Skin of body (tissue), 2 donors: Measurements from ENCODE around the gene ANGEL1. TPM values are rescaled to one million over a fixed set of nuclear protein-coding genes. Genes with fewer than 3 reads are reported as not detected.
A peak's percentile ranks its signal among the peaks of the same experiment; 100 is the strongest.

Source experiments
- DNase-seq: peaks from one replicate; lab custom pipeline; 2025; lab: John Stamatoyannopoulos, UW
- total RNA-seq: library from RNA; depleted of rRNA; stranded (reverse); fragments of >200 nt; gene quantifications from one replicate; pipeline ENCODE4 v1.2.3, GENCODE V29; 2014

ANGEL1 gene
- total RNA-seq, 1 donor from 2014 or later, result 10.3 TPM

- peak; percentile 70 for DNase-seq
Measured at GRCh38 chr14:76814726-76815645, 2.3 kb upstream of the ANGEL1 start.

GRCh38 chr14:76812093-76812421 lies 625 bp downstream of the ANGEL1 start:
- DNase-seq, result no peak

GRCh38 chr14:76811561-76811960 lies 1.1 kb downstream of the ANGEL1 start:
- DNase-seq, result no peak

GRCh38 chr14:76810953-76811400 lies 1.7 kb downstream of the ANGEL1 start:
- DNase-seq, result peak; percentile 17

GRCh38 chr14:76810525-76810924 lies 2.2 kb downstream of the ANGEL1 start:
- DNase-seq, result no peak

- DNase-seq, result no peak
Measured at GRCh38 chr14:76808990-76809389, 3.7 kb downstream of the ANGEL1 start.

GRCh38 chr14:76808011-76808410 lies 4.7 kb downstream of the ANGEL1 start:
- no peak for DNase-seq

- no peak for DNase-seq
Measured at GRCh38 chr14:76806446-76806845, 6.2 kb downstream of the ANGEL1 start.

GRCh38 chr14:76793956-76794355 lies 18.7 kb downstream of the ANGEL1 start:
- DNase-seq, result no peak

GRCh38 chr14:76793324-76793723 lies 19.4 kb downstream of the ANGEL1 start:
- DNase-seq, result no peak

- no peak for DNase-seq
Measured at GRCh38 chr14:76792422-76792821, 20.3 kb downstream of the ANGEL1 start.

GRCh38 chr14:76786601-76787000 lies 26.1 kb downstream of the ANGEL1 start:
- no peak for DNase-seq

GRCh38 chr14:76784881-76785280 lies 27.8 kb downstream of the ANGEL1 start:
- peak; percentile 32 for DNase-seq

- DNase-seq, result no peak
Measured at GRCh38 chr14:76784266-76784874, 28.3 kb downstream of the ANGEL1 start.

GRCh38 chr14:76782885-76783566 lies 29.7 kb downstream of the ANGEL1 start:
- DNase-seq, result no peak

GRCh38 chr14:76782115-76782884 lies 30.4 kb downstream of the ANGEL1 start:
- DNase-seq, result no peak

GRCh38 chr14:76781648-76782051 lies 31.0 kb downstream of the ANGEL1 start:
- no peak for DNase-seq

- DNase-seq, result no peak
Measured at GRCh38 chr14:76780875-76781647, 31.6 kb downstream of the ANGEL1 start.

GRCh38 chr14:76780360-76780759 lies 32.3 kb downstream of the ANGEL1 start:
- DNase-seq, result no peak

- no peak for DNase-seq
Measured at GRCh38 chr14:76780058-76780345, 32.7 kb downstream of the ANGEL1 start.
